GM18867 (cell line): ENCODE results near the gene ESR1.
A peak's percentile ranks its signal among the peaks of the same experiment; 100 is the strongest.

ENCODE experiments used
- ATAC-seq: cut with Tn5 transposase; IDR thresholded peaks from one replicate; pipeline ENCODE4 v1.9.1; 2021; ENCODE audit warnings: mild to moderate bottlenecking, moderate library complexity; ENCODE audit not compliant: unreplicated experiment

ESR1 gene

GRCh38 chr6:152166897-152167296 lies 359.4 kb downstream of the ESR1 start:
- ATAC-seq = no peak

DNA sequence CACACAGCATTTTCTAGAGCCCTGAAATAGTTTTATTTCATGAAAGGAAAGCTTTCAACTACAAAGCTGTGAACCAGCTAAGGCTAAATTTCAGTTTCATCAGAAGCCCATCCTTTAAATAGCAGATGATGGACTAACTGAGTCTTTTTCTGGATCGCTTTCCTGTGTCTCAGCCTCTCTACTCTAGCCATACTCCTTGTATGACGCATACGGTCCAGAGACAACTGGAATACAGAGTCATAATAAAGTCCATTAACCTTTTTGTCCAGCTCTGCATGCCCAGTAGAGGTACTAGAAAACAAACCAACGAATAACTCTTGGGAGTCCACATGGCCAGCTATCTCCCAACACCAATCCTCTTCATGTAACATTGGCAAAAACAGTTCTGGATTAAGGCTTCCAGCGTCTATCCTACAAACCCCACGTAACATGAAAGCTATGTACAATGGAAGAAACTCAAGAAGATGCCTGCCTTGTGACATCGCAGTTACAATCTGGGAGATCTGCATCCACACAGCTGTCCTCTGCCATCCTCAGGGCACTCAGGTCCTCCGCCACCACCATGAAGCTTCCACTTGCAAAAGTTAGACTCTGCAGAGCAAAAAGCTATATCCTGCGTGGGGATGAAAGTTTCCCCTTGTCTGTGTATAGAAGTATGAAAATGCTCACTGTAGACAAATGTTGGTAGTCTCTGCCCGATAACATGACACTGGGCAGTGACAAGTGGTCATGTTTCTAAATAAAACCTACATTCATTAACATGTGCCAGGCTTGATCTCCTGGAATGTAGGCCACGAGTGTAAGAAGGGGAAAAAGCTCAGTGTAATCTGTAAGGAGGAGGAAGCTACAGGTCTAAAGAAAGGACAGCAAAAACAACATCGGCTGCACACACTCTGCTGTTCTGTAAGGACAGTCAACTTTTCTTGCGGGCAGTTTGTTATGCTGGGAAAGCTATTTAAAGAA lies 360.4 kb downstream of the ESR1 start:
- ATAC-seq = no peak

DNA sequence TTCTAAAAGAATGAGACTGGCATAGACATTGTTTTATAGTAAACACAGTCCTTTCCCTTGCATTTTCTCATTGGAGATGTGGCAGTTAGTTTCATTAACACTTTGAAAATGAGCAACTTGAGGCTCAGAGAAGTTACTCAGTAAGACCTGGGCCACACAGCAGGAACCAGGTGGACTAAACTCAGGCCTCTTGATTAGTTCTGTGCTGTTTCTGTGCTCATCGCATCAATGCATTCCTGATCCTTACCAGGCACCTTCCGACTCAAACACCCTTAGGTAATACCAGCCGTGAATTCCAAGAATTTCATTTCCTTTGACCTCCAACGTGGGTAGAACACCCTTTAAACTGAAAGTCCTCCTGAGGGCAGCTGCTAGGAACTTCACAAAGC lies 362.8 kb downstream of the ESR1 start:
- no peak for ATAC-seq

- peak; percentile 98 for ATAC-seq
Measured at GRCh38 chr6:152170702-152171667, 363.5 kb downstream of the ESR1 start.

- ATAC-seq = no peak
Measured at GRCh38 chr6:152173321-152173720, 365.8 kb downstream of the ESR1 start.

- no peak for ATAC-seq
Measured at GRCh38 chr6:152173957-152174356, 366.5 kb downstream of the ESR1 start.

DNA sequence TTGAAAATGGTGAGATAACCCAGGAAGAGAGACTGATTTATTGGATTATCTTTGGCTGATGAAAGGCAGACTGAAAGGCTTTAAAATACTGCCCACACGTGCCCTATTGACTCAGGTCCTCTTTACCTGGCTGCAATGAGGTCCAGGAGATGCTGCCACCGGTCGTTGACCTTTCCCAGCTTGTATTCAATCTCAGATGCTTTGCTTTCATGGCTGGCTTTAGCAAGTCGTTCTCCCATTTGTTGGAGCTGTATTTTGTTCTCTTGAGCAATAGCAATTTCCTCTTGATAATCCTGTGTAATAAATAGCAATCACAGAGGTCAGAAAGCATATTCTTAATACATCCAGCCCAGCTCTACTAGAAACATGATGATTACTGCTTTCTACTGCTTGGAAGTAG lies 368.8 kb downstream of the ESR1 start:
- ATAC-seq = no peak
